ENCODE data around the gene ST3GAL2.
A peak's percentile ranks its signal among the peaks of the same experiment; 100 is the strongest.
"Not testable (repeated sequence)": the region's sequence is repeated elsewhere in the genome, so short reads cannot be mapped to it uniquely, and the experiment has no call there.

The ST3GAL2 gene

GRCh38 chr16:70416748-70417616 lies 21.9 kb downstream of the ST3GAL2 start:
- DNase-seq = peak; percentile 38 to 69 (median 46)

GRCh38 chr16:70413572-70413971 lies 25.3 kb downstream of the ST3GAL2 start:
- not testable (repeated sequence) for DNase-seq

- DNase-seq = no peak
Measured at GRCh38 chr16:70412385-70412784, 26.5 kb downstream of the ST3GAL2 start.

GRCh38 chr16:70410734-70411133 lies 28.2 kb downstream of the ST3GAL2 start:
- no peak for DNase-seq

- DNase-seq = no peak
Measured at GRCh38 chr16:70407811-70408274, 31.1 kb downstream of the ST3GAL2 start.

- DNase-seq = not testable (repeated sequence)
Measured at GRCh38 chr16:70406104-70406503, 32.8 kb downstream of the ST3GAL2 start.

GRCh38 chr16:70402916-70403659 lies 35.8 kb downstream of the ST3GAL2 start:
- no peak for DNase-seq

GRCh38 chr16:70399951-70400350 lies 38.9 kb downstream of the ST3GAL2 start:
- peak in 1 of 3 experiments; percentile 4 for DNase-seq

- no peak for DNase-seq
Measured at GRCh38 chr16:70399381-70399780, 39.5 kb downstream of the ST3GAL2 start.

- DNase-seq = no peak
Measured at GRCh38 chr16:70398177-70398743, 40.6 kb downstream of the ST3GAL2 start.

GRCh38 chr16:70396246-70396904 lies 42.5 kb downstream of the ST3GAL2 start:
- DNase-seq = no peak

- peak in 2 of 3 experiments; percentile 5 to 39 for DNase-seq
Measured at GRCh38 chr16:70395345-70395901, 43.5 kb downstream of the ST3GAL2 start.

- DNase-seq = no peak
Measured at GRCh38 chr16:70394853-70395252, 44.0 kb downstream of the ST3GAL2 start.

- DNase-seq = no peak
Measured at GRCh38 chr16:70393662-70394061, 45.2 kb downstream of the ST3GAL2 start.

- DNase-seq = no peak
Measured at GRCh38 chr16:70392606-70393005, 46.3 kb downstream of the ST3GAL2 start.

- no peak for DNase-seq
Measured at GRCh38 chr16:70391881-70392481, 46.9 kb downstream of the ST3GAL2 start.

GRCh38 chr16:70391446-70391845 lies 47.5 kb downstream of the ST3GAL2 start:
- no peak for DNase-seq

- no peak for DNase-seq
Measured at GRCh38 chr16:70390774-70391173, 48.1 kb downstream of the ST3GAL2 start.

- no peak for DNase-seq
Measured at GRCh38 chr16:70388006-70388680, 50.8 kb downstream of the ST3GAL2 start.

GRCh38 chr16:70386289-70386986 lies 52.5 kb downstream of the ST3GAL2 start:
- DNase-seq = not testable (repeated sequence)

GRCh38 chr16:70383421-70383960 lies 55.4 kb downstream of the ST3GAL2 start:
- no peak for DNase-seq
